Measurements from ENCODE around the gene MGAT5.

DNA sequence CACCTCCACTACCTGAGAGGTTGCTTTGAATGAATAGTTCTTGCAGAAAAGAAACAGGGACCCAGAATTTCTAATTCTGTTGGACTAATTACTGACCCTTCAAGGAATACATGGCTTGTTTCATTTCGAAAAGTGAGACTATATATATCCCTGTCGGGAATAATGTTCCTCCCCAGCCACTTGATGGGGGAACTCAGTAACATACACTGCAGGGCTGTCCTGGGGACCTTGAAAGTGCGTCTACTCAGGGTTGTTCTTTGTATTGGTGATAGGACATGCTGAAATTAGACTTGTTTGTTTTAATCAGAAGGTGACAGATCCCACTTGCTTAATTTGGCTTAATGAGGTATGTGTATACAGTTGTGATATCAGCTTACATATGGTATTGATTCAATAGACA is 25.5 kb downstream of the MGAT5 start:
- TF ChIP-seq, protein P1, sequence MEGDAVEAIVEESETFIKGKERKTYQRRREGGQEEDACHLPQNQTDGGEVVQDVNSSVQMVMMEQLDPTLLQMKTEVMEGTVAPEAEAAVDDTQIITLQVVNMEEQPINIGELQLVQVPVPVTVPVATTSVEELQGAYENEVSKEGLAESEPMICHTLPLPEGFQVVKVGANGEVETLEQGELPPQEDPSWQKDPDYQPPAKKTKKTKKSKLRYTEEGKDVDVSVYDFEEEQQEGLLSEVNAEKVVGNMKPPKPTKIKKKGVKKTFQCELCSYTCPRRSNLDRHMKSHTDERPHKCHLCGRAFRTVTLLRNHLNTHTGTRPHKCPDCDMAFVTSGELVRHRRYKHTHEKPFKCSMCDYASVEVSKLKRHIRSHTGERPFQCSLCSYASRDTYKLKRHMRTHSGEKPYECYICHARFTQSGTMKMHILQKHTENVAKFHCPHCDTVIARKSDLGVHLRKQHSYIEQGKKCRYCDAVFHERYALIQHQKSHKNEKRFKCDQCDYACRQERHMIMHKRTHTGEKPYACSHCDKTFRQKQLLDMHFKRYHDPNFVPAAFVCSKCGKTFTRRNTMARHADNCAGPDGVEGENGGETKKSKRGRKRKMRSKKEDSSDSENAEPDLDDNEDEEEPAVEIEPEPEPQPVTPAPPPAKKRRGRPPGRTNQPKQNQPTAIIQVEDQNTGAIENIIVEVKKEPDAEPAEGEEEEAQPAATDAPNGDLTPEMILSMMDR (IDR thresholded peaks at IDR 0.05), result no peak
- TF ChIP-seq EP300 (IDR thresholded peaks at IDR 0.05) (no peak), POLR2A (IDR thresholded peaks at IDR 0.05) (no peak)
